Thymus (tissue), 11 donors: Measurements from ENCODE around the gene TMEM201. TPM values are rescaled to one million over a fixed set of nuclear protein-coding genes. Genes with fewer than 3 reads are reported as not detected.

Experiments used
- DNase-seq, 9 donors: peaks; one replicate each; pipeline ENCODE4 v3.0.0-alpha.2; 2013; ENCODE audit warnings: low spot score in 9 of 9, low read depth in 6 of 9, missing footprints in 1 of 9
- H3K27ac ChIP-seq, 2 donors: one replicate each; pipeline ENCODE4 v1.5.1; 2013; ENCODE audit warnings: control low read depth in 1 of 2, low read depth in 1 of 2, low read length in 1 of 2, mild to moderate bottlenecking in 1 of 2, moderate library complexity in 1 of 2
- H3K27me3 ChIP-seq, 2 donors: one replicate each; pipeline ENCODE4 v1.5.1; 2013; ENCODE audit warnings: low read length in 1 of 2; ENCODE audit not compliant: control insufficient read depth in 2 of 2, insufficient read depth in 1 of 2
- H3K36me3 ChIP-seq, 2 donors: one replicate each; pipeline ENCODE4 v1.5.1; 2013; ENCODE audit warnings: low read length in 1 of 2, mild to moderate bottlenecking in 1 of 2, moderate library complexity in 1 of 2; ENCODE audit not compliant: control insufficient read depth in 2 of 2, insufficient read depth in 2 of 2
- H3K4me1 ChIP-seq, 2 donors: one replicate each; pipeline ENCODE4 v1.5.1; 2013; ENCODE audit warnings: low read length in 2 of 2; ENCODE audit not compliant: control insufficient read depth in 2 of 2, insufficient read depth in 2 of 2
- H3K4me3 ChIP-seq, 2 donors: one replicate each; pipeline ENCODE4 v1.5.1; 2013; ENCODE audit warnings: low read length in 2 of 2, control low read depth in 1 of 2, mild to moderate bottlenecking in 1 of 2
- H3K9me3 ChIP-seq, 2 donors: one replicate each; pipeline ENCODE4 v1.5.1; 2013; ENCODE audit warnings: low read length in 1 of 2, mild to moderate bottlenecking in 1 of 2; ENCODE audit not compliant: control insufficient read depth in 2 of 2, insufficient read depth in 1 of 2
- WGBS: extraction: QIAGEN DNeasy Blood & Tissue Kit; methylation state at CpG from one replicate; pipeline ENCODE4 v1.1.7; 2013; 5-methylcytosine and 5-hydroxymethylcytosine counted together
- polyA plus RNA-seq: library from polyadenylated mRNA; stranded (reverse); fragments of 200-250 nt; gene quantifications from one replicate; pipeline ENCODE4 v1.2.3, GENCODE V29; 2013
- total RNA-seq: library from RNA; stranded (reverse); fragments of 120-200 nt; gene quantifications from one replicate; pipeline ENCODE4 v1.2.4, GENCODE V29; 2013
- donor health status: healthy.

Gene TMEM201
- total and polyA plus RNA-seq, 2 donors = 1.7 to 4.4 TPM

DNA sequence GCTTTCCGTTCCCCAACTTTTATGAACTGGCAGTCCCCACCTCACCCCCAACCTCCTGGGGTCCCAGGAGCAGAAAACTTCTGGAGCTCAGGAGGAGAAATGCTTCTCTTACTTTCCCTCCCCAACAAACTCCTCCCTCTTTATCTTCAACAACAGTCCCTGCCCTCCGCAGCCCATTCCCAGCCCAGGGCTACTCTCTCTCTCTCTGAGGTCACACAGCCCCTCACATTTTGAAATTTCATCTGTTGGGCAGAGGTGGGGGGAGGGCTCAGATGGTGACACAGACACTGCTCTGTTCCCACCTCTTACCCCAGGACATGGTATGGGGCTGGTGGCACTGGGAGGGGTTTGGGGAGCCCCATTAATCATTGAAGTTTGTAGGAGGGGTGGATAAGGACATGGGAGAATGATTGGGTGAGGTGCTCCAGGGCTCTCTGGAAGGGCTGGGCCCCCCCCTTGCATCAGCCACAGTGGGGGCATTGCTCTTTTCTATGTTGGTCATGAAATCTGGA lies 68.9 kb downstream of the TMEM201 start:
- WGBS = 99% methylated on average over 2 of the region's 2 CpGs
- Histone ChIP-seq H3K4me3 (no peak overlapping the region), H3K36me3 (peaks cover 0 to 4% of the 10 kb centered on the region in 2 donors), H3K9me3 (peaks cover 0 to 4% of the 10 kb centered on the region in 2 donors), H3K27ac (no peak overlapping the region), H3K4me1 (peaks cover 3 to 41% of the 10 kb centered on the region in 2 donors), H3K27me3 (peaks cover 0 to 8% of the 10 kb centered on the region in 2 donors)
- DNase-seq = no peak

DNA sequence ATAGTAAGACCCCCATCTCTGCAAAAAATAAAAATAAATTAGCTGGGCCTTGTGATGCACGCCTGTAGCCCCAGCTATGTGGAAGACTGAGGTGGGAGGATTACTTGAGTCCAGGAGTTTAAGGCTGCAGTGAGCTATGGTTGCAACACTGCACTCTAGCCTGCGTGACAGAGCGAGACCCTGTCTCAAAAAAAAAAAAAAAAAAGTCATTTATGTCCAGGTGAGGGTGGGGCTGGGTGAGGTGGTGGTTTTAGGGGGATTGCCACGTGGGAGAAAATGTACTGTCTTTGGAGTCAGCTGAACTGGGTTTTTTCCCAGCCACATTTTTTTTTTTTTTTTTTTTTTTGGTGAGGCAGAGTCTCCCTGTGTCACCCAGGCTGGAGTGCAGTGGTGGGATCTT lies 69.5 kb downstream of the TMEM201 start:
- WGBS = 67% methylated on average over 4 of the region's 4 CpGs
- Histone ChIP-seq H3K4me3 (no peak overlapping the region), H3K4me1 (peaks cover 3 to 35% of the 10 kb centered on the region in 2 donors), H3K36me3 (peaks cover 4 to 6% of the 10 kb centered on the region in 2 donors), H3K27me3 (peaks cover 0 to 1% of the 10 kb centered on the region in 2 donors), H3K27ac (no peak overlapping the region), H3K9me3 (no peaks in the 10 kb centered on the region)
- DNase-seq = no peak

- Histone ChIP-seq H3K27ac (no peak overlapping the region), H3K36me3 (peaks cover 4 to 7% of the 10 kb centered on the region in 2 donors), H3K4me3 (no peak overlapping the region), H3K4me1 (peaks cover 3 to 23% of the 10 kb centered on the region in 2 donors), H3K27me3 (no peaks in the 10 kb centered on the region), H3K9me3 (no peaks in the 10 kb centered on the region)
- 94% methylated on average over 5 of the region's 5 CpGs for WGBS
- DNase-seq = no peak
These were observed 70.6 kb downstream of the TMEM201 start for GRCh38 chr1:9659328-9659727.

GRCh38 chr1:9663257-9663656 lies 74.5 kb downstream of the TMEM201 start:
- peaks cover 8 to 12% of the 10 kb centered on the region in 2 donors for H3K36me3 ChIP-seq
- H3K9me3 ChIP-seq = no peaks in the 10 kb centered on the region
- no peaks in the 10 kb centered on the region for H3K4me1 ChIP-seq
- DNase-seq = no peak
- no peak overlapping the region for H3K4me3 ChIP-seq
- WGBS = 97% methylated on average over 6 of the region's 6 CpGs
- no peaks in the 10 kb centered on the region for H3K27me3 ChIP-seq
- no peak overlapping the region for H3K27ac ChIP-seq

Other genes starting within 250 kb of the TMEM201 start
- 4.6 TPM for gene SLC25A33, start 49.4 kb upstream of the TMEM201 start, total RNA-seq
- 5.8 TPM for gene SLC25A33, start 49.4 kb upstream of the TMEM201 start, polyA plus RNA-seq
- gene PIK3CD, start 62.8 kb downstream of the TMEM201 start, total RNA-seq = 15.1 TPM
- 30.4 TPM for gene PIK3CD, start 62.8 kb downstream of the TMEM201 start, polyA plus RNA-seq
- 27.0 TPM for gene CLSTN1, start 235.1 kb downstream of the TMEM201 start, total RNA-seq
- gene CLSTN1, start 235.1 kb downstream of the TMEM201 start, polyA plus RNA-seq = 63.1 TPM